ENCODE data around the gene HEPN1.

Gene HEPN1

DNA sequence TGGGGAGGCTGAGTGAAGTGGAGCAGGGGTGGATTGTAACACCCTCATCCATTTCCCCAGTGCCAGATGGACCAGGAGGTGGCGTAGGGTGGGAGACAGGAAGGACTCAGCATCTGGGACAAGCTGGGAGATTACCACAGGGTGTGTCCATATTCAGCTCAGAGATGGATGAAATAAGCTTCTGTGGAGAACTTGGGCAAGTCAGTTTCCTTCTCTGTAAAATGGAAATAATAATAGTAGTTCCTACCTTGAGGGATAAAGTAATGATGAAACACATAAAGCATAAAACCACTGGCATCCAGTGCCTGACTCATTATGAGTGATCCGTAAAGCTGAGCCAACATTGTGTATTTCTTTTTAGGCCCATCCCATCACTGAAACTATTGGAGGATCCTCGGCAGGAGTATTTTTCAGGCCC lies 20.8 kb upstream of the HEPN1 start:
- TF ChIP-seq EP300 (IDR thresholded peaks at IDR 0.05; ENCODE audit: borderline replicate concordance) (no peak), NFIC (IDR thresholded peaks at IDR 0.05) (no peak)
- TF ChIP-seq, protein P1, sequence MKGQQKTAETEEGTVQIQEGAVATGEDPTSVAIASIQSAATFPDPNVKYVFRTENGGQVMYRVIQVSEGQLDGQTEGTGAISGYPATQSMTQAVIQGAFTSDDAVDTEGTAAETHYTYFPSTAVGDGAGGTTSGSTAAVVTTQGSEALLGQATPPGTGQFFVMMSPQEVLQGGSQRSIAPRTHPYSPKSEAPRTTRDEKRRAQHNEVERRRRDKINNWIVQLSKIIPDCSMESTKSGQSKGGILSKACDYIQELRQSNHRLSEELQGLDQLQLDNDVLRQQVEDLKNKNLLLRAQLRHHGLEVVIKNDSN (IDR thresholded peaks at IDR 0.05) = no peak

DNA sequence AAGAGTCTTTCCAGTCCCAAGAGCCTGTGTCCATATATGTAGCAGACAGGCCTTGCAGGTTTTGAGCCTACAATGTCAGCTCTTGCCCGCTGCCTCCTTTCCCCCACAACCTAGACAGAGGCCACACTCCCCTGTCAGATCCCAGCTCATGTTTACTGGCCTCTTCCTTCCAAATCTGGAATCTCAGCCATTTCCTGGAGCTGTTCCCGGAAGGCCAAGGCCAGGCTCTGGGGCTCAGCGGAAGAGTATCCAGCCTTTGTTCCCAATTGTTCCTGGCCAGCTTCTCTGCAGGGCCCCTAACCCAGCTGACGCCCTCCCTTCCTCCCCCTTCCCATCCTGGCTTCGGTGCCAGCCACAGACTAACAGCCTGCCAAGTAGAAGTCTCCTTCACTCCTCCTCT lies 20.3 kb upstream of the HEPN1 start:
- no peak for TF ChIP-seq RAD21 (IDR thresholded peaks at IDR 0.05; ENCODE audit: low read depth)
- TF ChIP-seq, protein P1 (IDR thresholded peaks at IDR 0.05) = no peak
- TF ChIP-seq CREB1 (IDR thresholded peaks at IDR 0.05; ENCODE audit: low read depth) = no peak
- TF ChIP-seq YY1 (IDR thresholded peaks at IDR 0.05; ENCODE audit: low read depth) = no peak
- TF ChIP-seq EP300 (IDR thresholded peaks at IDR 0.05; ENCODE audit: borderline replicate concordance) = no peak
- TF ChIP-seq TAF1 (IDR thresholded peaks at IDR 0.05; ENCODE audit: low read depth) = no peak
- TF ChIP-seq CEBPB (IDR thresholded peaks at IDR 0.05) = no peak
- no peak for TF ChIP-seq NFIC (IDR thresholded peaks at IDR 0.05)
- TF ChIP-seq TCF12 (IDR thresholded peaks at IDR 0.05; ENCODE audit: low read depth) = no peak
- no peak for TF ChIP-seq ZBTB7A (IDR thresholded peaks at IDR 0.05; ENCODE audit: low read depth)
- TF ChIP-seq, protein P2, sequence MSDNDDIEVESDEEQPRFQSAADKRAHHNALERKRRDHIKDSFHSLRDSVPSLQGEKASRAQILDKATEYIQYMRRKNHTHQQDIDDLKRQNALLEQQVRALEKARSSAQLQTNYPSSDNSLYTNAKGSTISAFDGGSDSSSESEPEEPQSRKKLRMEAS (IDR thresholded peaks at IDR 0.05) = no peak
- TF ChIP-seq EGR1 (IDR thresholded peaks at IDR 0.05) = no peak
- no peak for TF ChIP-seq TEAD4 (IDR thresholded peaks at IDR 0.05)
- TF ChIP-seq, protein P3, sequence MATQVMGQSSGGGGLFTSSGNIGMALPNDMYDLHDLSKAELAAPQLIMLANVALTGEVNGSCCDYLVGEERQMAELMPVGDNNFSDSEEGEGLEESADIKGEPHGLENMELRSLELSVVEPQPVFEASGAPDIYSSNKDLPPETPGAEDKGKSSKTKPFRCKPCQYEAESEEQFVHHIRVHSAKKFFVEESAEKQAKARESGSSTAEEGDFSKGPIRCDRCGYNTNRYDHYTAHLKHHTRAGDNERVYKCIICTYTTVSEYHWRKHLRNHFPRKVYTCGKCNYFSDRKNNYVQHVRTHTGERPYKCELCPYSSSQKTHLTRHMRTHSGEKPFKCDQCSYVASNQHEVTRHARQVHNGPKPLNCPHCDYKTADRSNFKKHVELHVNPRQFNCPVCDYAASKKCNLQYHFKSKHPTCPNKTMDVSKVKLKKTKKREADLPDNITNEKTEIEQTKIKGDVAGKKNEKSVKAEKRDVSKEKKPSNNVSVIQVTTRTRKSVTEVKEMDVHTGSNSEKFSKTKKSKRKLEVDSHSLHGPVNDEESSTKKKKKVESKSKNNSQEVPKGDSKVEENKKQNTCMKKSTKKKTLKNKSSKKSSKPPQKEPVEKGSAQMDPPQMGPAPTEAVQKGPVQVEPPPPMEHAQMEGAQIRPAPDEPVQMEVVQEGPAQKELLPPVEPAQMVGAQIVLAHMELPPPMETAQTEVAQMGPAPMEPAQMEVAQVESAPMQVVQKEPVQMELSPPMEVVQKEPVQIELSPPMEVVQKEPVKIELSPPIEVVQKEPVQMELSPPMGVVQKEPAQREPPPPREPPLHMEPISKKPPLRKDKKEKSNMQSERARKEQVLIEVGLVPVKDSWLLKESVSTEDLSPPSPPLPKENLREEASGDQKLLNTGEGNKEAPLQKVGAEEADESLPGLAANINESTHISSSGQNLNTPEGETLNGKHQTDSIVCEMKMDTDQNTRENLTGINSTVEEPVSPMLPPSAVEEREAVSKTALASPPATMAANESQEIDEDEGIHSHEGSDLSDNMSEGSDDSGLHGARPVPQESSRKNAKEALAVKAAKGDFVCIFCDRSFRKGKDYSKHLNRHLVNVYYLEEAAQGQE (IDR thresholded peaks at IDR 0.05; ENCODE audit: low read depth) = no peak
- TF ChIP-seq FOXM1 (IDR thresholded peaks at IDR 0.05; ENCODE audit: borderline replicate concordance, low read depth) = no peak

DNA sequence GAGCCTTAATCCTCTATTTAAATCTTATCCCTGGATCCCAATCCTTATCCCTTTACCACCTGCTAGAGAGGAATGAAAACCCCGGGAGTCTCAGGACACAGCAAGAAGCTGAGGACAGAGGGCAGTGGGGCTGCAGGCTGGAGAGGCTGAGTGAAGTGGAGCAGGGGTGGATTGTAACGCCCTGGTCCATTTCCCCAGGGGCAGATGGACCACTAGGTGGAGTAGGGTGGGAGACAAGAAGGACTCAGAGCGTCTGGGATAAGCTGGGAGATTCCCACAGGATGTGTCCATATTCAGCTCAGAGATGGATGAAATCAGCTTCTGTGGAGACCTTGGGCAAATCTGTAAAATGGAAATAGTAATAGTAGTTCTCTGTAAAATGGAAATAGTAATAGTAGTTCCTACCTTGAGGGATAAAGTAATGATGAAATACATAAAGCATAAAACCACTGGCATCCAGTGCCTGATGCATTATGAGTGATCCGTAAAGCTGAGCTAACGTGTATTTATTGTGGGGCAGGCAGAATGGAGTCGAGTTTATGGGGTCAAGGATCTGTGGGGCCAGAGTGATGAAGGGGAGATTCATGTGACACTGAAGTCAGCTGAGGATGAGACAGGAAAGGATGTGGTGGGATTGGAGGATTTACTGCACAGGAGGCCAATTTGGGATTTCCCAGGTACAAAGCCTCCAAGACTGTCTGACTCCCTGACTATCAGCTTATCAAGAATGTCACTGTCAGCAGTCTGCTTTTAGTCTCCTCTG lies 19.5 kb upstream of the HEPN1 start:
- no peak for TF ChIP-seq TCF12 (IDR thresholded peaks at IDR 0.05; ENCODE audit: low read depth)
- no peak for TF ChIP-seq EP300 (IDR thresholded peaks at IDR 0.05; ENCODE audit: borderline replicate concordance)
- no peak for TF ChIP-seq YY1 (IDR thresholded peaks at IDR 0.05; ENCODE audit: low read depth)
- no peak for TF ChIP-seq FOXM1 (IDR thresholded peaks at IDR 0.05; ENCODE audit: borderline replicate concordance, low read depth)
- no peak for TF ChIP-seq EGR1 (IDR thresholded peaks at IDR 0.05)

DNA sequence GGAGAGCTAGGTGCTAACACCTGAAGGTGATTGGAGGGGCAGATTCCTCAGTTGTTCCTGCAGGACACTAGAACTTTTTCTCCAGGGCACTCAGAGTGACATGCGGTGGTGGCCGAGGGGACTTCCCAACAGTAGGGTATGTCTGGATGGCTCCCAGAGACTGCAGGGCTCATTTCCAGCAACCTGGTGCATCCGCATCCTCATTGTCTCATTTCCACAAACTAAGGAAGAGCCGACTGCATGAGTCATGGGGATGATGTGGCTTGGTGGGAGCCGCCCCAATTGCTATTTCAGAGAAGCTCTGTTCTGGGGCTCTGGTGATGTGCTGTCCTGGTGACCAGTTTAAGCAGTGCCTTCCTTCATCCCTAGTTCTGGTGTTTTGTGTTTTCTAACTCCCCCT lies 18.6 kb upstream of the HEPN1 start:
- TF ChIP-seq, protein P1 (IDR thresholded peaks at IDR 0.05) = no peak
- TF ChIP-seq TAF1 (IDR thresholded peaks at IDR 0.05; ENCODE audit: low read depth) = no peak

DNA sequence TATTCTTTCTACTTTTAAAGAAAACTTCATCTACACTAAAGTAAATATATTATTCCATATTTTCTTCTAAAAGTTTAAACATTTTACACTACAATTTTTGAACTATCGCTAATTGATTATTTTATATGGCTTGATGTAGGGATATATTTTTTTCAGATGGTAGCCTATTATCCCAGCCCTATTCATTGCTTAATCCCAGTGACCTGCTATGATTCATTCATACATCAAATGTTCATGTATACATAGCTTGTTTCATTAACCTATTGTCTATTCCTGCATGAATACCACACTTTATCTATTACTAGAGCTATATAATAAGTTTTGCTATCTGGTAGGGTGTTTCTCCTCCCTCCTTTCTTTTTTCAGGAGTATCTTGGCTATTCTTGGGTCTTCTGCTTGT lies 16.4 kb upstream of the HEPN1 start:
- TF ChIP-seq CEBPB (IDR thresholded peaks at IDR 0.05) (no peak), RAD21 (IDR thresholded peaks at IDR 0.05; ENCODE audit: low read depth) (no peak), YY1 (IDR thresholded peaks at IDR 0.05; ENCODE audit: low read depth) (no peak), TAF1 (IDR thresholded peaks at IDR 0.05; ENCODE audit: low read depth) (no peak), EGR1 (IDR thresholded peaks at IDR 0.05) (no peak)
- TF ChIP-seq, protein P1 (IDR thresholded peaks at IDR 0.05) = no peak

DNA sequence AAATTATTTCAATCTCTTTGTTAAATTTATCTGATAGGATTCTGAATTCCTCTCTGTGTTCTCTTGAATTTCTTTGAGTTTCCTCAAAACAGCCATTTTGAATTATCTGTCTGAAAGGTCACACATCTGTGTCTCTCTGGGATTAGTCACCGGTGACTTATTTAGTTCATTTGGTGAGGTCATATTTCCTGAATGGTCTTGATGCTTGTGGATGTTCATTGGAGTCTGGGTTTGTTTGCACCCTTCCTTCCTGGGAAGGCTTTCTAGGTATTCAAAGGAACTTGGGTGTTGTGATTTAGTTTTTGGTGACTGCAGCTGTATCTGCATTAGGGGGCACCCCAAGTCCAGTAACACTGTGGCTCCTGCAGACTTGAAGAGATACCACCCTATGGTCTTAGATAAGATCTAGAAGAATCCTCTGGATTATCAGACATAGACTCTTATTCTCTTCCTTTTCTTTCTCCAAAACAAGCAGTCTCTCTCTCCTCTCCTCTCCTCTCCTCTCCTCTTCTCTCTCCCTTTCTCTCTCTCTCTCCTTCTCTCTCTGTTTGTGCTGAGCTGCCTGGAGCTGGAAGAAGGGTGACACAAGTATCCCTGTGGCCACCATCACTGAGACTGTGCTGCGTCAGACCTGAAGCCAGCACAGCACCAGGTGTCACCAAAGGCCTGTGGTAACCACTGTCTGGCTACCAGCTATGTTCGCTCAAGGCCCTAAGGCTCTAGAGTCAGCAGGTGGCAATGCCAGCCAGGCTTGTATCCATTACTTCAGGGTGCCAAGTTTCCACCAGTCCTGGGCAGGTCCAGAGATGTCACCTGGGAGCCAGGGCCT lies 3.3 kb upstream of the HEPN1 start:
- TF ChIP-seq TAF1 (IDR thresholded peaks at IDR 0.05; ENCODE audit: low read depth) (no peak), FOXM1 (IDR thresholded peaks at IDR 0.05; ENCODE audit: borderline replicate concordance, low read depth) (no peak), EP300 (IDR thresholded peaks at IDR 0.05; ENCODE audit: borderline replicate concordance) (no peak), TEAD4 (IDR thresholded peaks at IDR 0.05) (no peak), RAD21 (IDR thresholded peaks at IDR 0.05; ENCODE audit: low read depth) (no peak), NFIC (IDR thresholded peaks at IDR 0.05) (no peak), ZBTB7A (IDR thresholded peaks at IDR 0.05; ENCODE audit: low read depth) (no peak), CEBPB (IDR thresholded peaks at IDR 0.05) (no peak)
- TF ChIP-seq, protein P2 (IDR thresholded peaks at IDR 0.05) = no peak
- TF ChIP-seq, protein P3 (IDR thresholded peaks at IDR 0.05; ENCODE audit: low read depth) = no peak
- TF ChIP-seq, protein P1 (IDR thresholded peaks at IDR 0.05) = no peak
